Neural cell (in vitro differentiated cells): ENCODE measurements around the gene KIT. TPM values are rescaled to one million over a fixed set of nuclear protein-coding genes. Genes with fewer than 3 reads are reported as not detected.

ENCODE experiments used
- H2AFZ ChIP-seq: fragments of 200-600, 300-800 bp; sonication (generic), shearing (Covaris generic); 2 replicates; pipeline ENCODE4 v1.6.0; 2014; ENCODE audit warnings: low read depth, mild to moderate bottlenecking, antibody characterized with exemption, low read length, moderate library complexity
- H3F3A ChIP-seq: fragments of 200-600 bp; shearing (Covaris generic); 2 replicates; pipeline ENCODE4 v1.6.1; 2016; ENCODE audit warnings: mild to moderate bottlenecking, moderate library complexity, mixed read lengths, antibody characterized with exemption, low read length; ENCODE audit not compliant: insufficient read depth, poor library complexity, severe bottlenecking
- H3K27ac ChIP-seq: fragments of 200-600, 300-800 bp; sonication (generic), shearing (Covaris generic); 2 replicates; pipeline ENCODE4 v1.5.1; 2014; ENCODE audit warnings: mild to moderate bottlenecking, low read length, moderate library complexity
- H3K27me3 ChIP-seq: fragments of 300-800, 200-600 bp; sonication (generic), shearing (Covaris generic); 2 replicates; pipeline ENCODE4 v1.6.0; 2014; ENCODE audit warnings: mild to moderate bottlenecking, low read depth, low read length, moderate library complexity; ENCODE audit not compliant: insufficient read depth
- H3K36me3 ChIP-seq: fragments of 300-800, 200-600 bp; sonication (generic), shearing (Covaris generic); 2 replicates; pipeline ENCODE4 v1.5.1; 2014; ENCODE audit warnings: mild to moderate bottlenecking, antibody characterized with exemption, low read length, moderate library complexity; ENCODE audit not compliant: insufficient read depth
- H3K4me2 ChIP-seq: fragments of 300-800, 200-600 bp; sonication (generic), shearing (Covaris generic); 2 replicates; pipeline ENCODE4 v1.6.0; 2014; ENCODE audit warnings: mild to moderate bottlenecking, low read length
- H3K4me3 ChIP-seq: fragments of 300-800, 200-600 bp; sonication (generic), shearing (Covaris generic); 2 replicates; pipeline ENCODE4 v1.5.1; 2014; ENCODE audit warnings: mild to moderate bottlenecking, low read length, moderate library complexity
- H3K79me2 ChIP-seq: fragments of 200-600 bp; shearing (Covaris generic); replicated peaks from 2 replicates; pipeline ENCODE4 v1.6.0; 2014; ENCODE audit warnings: mild to moderate bottlenecking, low read length, moderate library complexity; ENCODE audit not compliant: insufficient read depth
- H3K9ac ChIP-seq: fragments of 300-800, 200-600 bp; sonication (generic), shearing (Covaris generic); 2 replicates; pipeline ENCODE4 v1.6.1; 2016; ENCODE audit warnings: mild to moderate bottlenecking, low read length, mixed read lengths
- H3K9me2 ChIP-seq: fragments of 200-600 bp; shearing (Covaris generic); 2 replicates; pipeline ENCODE4 v1.6.1; 2016; ENCODE audit warnings: mild to moderate bottlenecking, low read length, mixed read lengths; ENCODE audit not compliant: insufficient read depth
- H3K9me3 ChIP-seq: fragments of 200-600, 300-800 bp; sonication (generic), shearing (Covaris generic); 2 replicates; pipeline ENCODE4 v1.6.1; 2016; ENCODE audit warnings: mild to moderate bottlenecking, mixed run types, low read length, moderate library complexity, mixed read lengths
- H4K20me1 ChIP-seq: fragments of 200-600 bp; shearing (Covaris generic); 2 replicates; pipeline ENCODE4 v1.6.1; 2016; ENCODE audit warnings: mild to moderate bottlenecking, mixed run types; ENCODE audit not compliant: insufficient read depth
- EP300 ChIP-seq: fragments of 450-650 bp; conservative IDR thresholded peaks from 2 replicates; pipeline ENCODE4 v1.6.1; 2014; ENCODE audit warnings: antibody characterized with exemption, mild to moderate bottlenecking, moderate library complexity; ENCODE audit not compliant: poor library complexity, severe bottlenecking
- EZH2 ChIP-seq: fragments of 200-600, 300-800 bp; shearing (Covaris generic), sonication (generic); IDR thresholded peaks from 2 replicates; pipeline ENCODE4 v1.6.1; 2014; ENCODE audit warnings: antibody characterized with exemption, low read length, borderline replicate concordance, mild to moderate bottlenecking; ENCODE audit not compliant: insufficient read depth, poor library complexity, severe bottlenecking
- MXI1 ChIP-seq: fragments of 450-650 bp; conservative IDR thresholded peaks from 2 replicates; pipeline ENCODE4 v1.6.1; 2014; ENCODE audit warnings: antibody characterized with exemption, mild to moderate bottlenecking; ENCODE audit not compliant: poor library complexity, severe bottlenecking
- POLR2AphosphoS5 ChIP-seq: IDR thresholded peaks from 2 replicates; pipeline ENCODE4 v1.6.1; 2012
- RAD21 ChIP-seq: fragments of 450-650 bp; conservative IDR thresholded peaks from 2 replicates; pipeline ENCODE4 v1.6.1; 2014; ENCODE audit warnings: antibody characterized with exemption, mild to moderate bottlenecking, moderate library complexity
- SMC3 ChIP-seq: fragments of 450-650 bp; conservative IDR thresholded peaks from 2 replicates; pipeline ENCODE4 v1.6.1; 2014; ENCODE audit warnings: antibody characterized with exemption, mild to moderate bottlenecking, moderate library complexity; ENCODE audit not compliant: poor library complexity
- TAF1 ChIP-seq: IDR thresholded peaks from 2 replicates; pipeline ENCODE4 v1.6.1; 2012; ENCODE audit warnings: low read depth
- polyA plus RNA-seq: library from polyadenylated mRNA; depleted of rRNA; stranded (reverse); fragments of >200 nt; gene quantifications from 2 replicates; pipeline ENCODE4 v1.2.3, GENCODE V29; 2014
- TF ChIP-seq, protein P1 (sequence below): IDR thresholded peaks from 2 replicates; pipeline ENCODE4 v1.6.1; 2012; ENCODE audit warnings: borderline replicate concordance
- TF ChIP-seq, protein P2 (sequence below): fragments of 450-650 bp; IDR thresholded peaks from 2 replicates; pipeline ENCODE4 v1.5.1; 2014; ENCODE audit warnings: antibody characterized with exemption, mild to moderate bottlenecking, moderate library complexity; ENCODE audit not compliant: poor library complexity, severe bottlenecking

KIT gene
- polyA plus RNA-seq, 1 donor from 2014 or later, result 0.95 TPM

DNA sequence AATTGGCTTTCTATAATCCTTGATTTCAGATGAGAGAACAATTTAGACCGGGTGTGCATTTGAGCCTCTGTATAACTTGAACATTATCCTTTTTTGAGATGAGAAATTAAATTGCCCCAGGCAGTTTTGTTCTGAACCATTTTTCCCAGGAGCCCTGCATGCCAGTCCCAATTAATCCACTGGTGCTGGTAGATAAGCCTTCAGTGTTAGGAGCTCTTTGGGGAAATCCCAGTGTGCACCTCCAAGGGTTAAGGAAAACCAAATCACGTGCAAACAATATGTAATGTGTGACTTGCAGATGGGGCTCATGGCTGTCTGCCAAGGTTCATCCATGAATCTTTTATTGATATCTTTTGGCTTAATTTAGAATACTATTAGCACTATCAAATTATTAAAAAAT is 43.2 kb downstream of the KIT start:
- H3K9ac ChIP-seq, result no peak overlapping the region
- H3K79me2 ChIP-seq, result no peaks in the 10 kb centered on the region
- H4K20me1 ChIP-seq, result no peaks in the 10 kb centered on the region
- no peak overlapping the region for H3K27ac ChIP-seq
- H3K36me3 ChIP-seq, result no peaks in the 10 kb centered on the region
- no peaks in the 10 kb centered on the region for H3K9me3 ChIP-seq
- H2AFZ ChIP-seq, result no peak overlapping the region
- no peaks in the 10 kb centered on the region for H3K9me2 ChIP-seq
- H3K4me3 ChIP-seq, result no peak overlapping the region
- H3F3A ChIP-seq, result no peaks in the 10 kb centered on the region
- H3K4me2 ChIP-seq, result no peak overlapping the region
- TF ChIP-seq RAD21 (no peak), POLR2AphosphoS5 (no peak), EZH2 (no peak), EP300 (no peak)
- TF ChIP-seq, protein P1, sequence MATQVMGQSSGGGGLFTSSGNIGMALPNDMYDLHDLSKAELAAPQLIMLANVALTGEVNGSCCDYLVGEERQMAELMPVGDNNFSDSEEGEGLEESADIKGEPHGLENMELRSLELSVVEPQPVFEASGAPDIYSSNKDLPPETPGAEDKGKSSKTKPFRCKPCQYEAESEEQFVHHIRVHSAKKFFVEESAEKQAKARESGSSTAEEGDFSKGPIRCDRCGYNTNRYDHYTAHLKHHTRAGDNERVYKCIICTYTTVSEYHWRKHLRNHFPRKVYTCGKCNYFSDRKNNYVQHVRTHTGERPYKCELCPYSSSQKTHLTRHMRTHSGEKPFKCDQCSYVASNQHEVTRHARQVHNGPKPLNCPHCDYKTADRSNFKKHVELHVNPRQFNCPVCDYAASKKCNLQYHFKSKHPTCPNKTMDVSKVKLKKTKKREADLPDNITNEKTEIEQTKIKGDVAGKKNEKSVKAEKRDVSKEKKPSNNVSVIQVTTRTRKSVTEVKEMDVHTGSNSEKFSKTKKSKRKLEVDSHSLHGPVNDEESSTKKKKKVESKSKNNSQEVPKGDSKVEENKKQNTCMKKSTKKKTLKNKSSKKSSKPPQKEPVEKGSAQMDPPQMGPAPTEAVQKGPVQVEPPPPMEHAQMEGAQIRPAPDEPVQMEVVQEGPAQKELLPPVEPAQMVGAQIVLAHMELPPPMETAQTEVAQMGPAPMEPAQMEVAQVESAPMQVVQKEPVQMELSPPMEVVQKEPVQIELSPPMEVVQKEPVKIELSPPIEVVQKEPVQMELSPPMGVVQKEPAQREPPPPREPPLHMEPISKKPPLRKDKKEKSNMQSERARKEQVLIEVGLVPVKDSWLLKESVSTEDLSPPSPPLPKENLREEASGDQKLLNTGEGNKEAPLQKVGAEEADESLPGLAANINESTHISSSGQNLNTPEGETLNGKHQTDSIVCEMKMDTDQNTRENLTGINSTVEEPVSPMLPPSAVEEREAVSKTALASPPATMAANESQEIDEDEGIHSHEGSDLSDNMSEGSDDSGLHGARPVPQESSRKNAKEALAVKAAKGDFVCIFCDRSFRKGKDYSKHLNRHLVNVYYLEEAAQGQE, result no peak
- TF ChIP-seq, protein P2, sequence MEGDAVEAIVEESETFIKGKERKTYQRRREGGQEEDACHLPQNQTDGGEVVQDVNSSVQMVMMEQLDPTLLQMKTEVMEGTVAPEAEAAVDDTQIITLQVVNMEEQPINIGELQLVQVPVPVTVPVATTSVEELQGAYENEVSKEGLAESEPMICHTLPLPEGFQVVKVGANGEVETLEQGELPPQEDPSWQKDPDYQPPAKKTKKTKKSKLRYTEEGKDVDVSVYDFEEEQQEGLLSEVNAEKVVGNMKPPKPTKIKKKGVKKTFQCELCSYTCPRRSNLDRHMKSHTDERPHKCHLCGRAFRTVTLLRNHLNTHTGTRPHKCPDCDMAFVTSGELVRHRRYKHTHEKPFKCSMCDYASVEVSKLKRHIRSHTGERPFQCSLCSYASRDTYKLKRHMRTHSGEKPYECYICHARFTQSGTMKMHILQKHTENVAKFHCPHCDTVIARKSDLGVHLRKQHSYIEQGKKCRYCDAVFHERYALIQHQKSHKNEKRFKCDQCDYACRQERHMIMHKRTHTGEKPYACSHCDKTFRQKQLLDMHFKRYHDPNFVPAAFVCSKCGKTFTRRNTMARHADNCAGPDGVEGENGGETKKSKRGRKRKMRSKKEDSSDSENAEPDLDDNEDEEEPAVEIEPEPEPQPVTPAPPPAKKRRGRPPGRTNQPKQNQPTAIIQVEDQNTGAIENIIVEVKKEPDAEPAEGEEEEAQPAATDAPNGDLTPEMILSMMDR, result no peak
- no peaks in the 10 kb centered on the region for H3K27me3 ChIP-seq

DNA sequence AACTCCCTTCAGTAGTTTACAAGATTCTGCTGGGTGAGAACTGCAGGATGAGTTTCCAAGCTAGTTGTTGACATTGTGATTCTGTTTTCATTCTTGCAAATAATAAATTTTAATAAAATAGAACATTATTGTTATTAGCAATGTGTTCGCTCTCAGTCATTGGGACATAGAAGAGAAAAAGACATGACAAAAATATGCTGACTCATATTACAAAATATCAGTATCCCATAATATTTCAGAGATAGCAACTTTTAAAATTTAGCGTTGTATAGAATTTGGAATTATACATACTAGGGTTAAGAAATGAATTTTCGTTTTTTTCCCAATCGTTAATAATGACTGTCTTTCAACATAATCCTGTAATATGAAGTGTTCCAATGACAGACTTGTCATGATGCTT is 45.4 kb downstream of the KIT start:
- Histone ChIP-seq H3K9me2 (no peaks in the 10 kb centered on the region), H3K4me3 (no peak overlapping the region), H3K4me2 (no peak overlapping the region), H3K79me2 (no peaks in the 10 kb centered on the region), H3K27ac (no peak overlapping the region), H3F3A (no peaks in the 10 kb centered on the region), H4K20me1 (no peaks in the 10 kb centered on the region), H3K36me3 (no peaks in the 10 kb centered on the region), H3K9me3 (no peaks in the 10 kb centered on the region), H3K27me3 (no peaks in the 10 kb centered on the region), H2AFZ (no peak overlapping the region), H3K9ac (no peak overlapping the region)
- TF ChIP-seq POLR2AphosphoS5 (no peak), EP300 (no peak), SMC3 (no peak), TAF1 (no peak), EZH2 (no peak), MXI1 (no peak), RAD21 (no peak)
- TF ChIP-seq, protein P1, result no peak
- TF ChIP-seq, protein P2, result no peak
